Epithelial cell of umbilical artery (primary cell): ENCODE data around the gene SLC16A8. TPM values are rescaled to one million over a fixed set of nuclear protein-coding genes. Genes with fewer than 3 reads are reported as not detected.

Experiments used
- total RNA-seq: library from RNA; depleted of rRNA; stranded (reverse); fragments of >200 nt; gene quantifications from 2 replicates; pipeline ENCODE4 v1.2.3, GENCODE V29; 2014

SLC16A8 gene
- total RNA-seq: under 0.01 TPM in 1 of 2 replicates, not detected in the other

GRCh38 chr22:38083931-38084631, at the start of gene SLC16A8:
TSS of gene SLC16A8 (minus strand) at chr22:38084184. CDS start at chr22:38082873, 1,311 bp downstream.

GRCh38 chr22:38110008-38110862, 26.3 kb upstream of the SLC16A8 start, which contains the start of gene BAIAP2L2:
TSS of gene BAIAP2L2 (minus strand) at chr22:38110684. CDS start at chr22:38110525, 159 bp downstream.

GRCh38 chr22:38056969-38057891, 26.8 kb downstream of the SLC16A8 start, which contains the start of gene PICK1:
TSS of gene PICK1 (plus strand) at chr22:38057404. CDS start at chr22:38057810, 406 bp downstream.

Other genes with a start within 250 kb of the SLC16A8 start
- gene ANKRD54, start 239.8 kb downstream of the SLC16A8 start, total RNA-seq: 42.9 and 46.8 TPM in 2 replicates
- gene EIF3L, start 234.8 kb downstream of the SLC16A8 start, total RNA-seq: 173 and 313 TPM in 2 replicates
- gene MICALL1, start 177.9 kb downstream of the SLC16A8 start, total RNA-seq: 22.7 and 23.7 TPM in 2 replicates
- gene C22orf23, start 130.6 kb downstream of the SLC16A8 start, total RNA-seq: 0.32 TPM in 1 of 2 replicates, not detected in the other
- gene POLR2F, start 130.5 kb downstream of the SLC16A8 start, total RNA-seq: 46.0 and 78.0 TPM in 2 replicates
- not detected in 2 replicates for gene SOX10, start 99.6 kb downstream of the SLC16A8 start, total RNA-seq
- gene PICK1, start 26.8 kb downstream of the SLC16A8 start, total RNA-seq: 5.8 and 17.8 TPM in 2 replicates
- not detected in 2 replicates for gene BAIAP2L2, start 26.5 kb upstream of the SLC16A8 start, total RNA-seq
- gene PLA2G6, start 97.6 kb upstream of the SLC16A8 start, total RNA-seq: 1.9 and 9.4 TPM in 2 replicates
- 43.5 and 66.6 TPM in 2 replicates for gene MAFF, start 117.8 kb upstream of the SLC16A8 start, total RNA-seq
- 19.6 and 22.7 TPM in 2 replicates for gene TMEM184B, start 188.8 kb upstream of the SLC16A8 start, total RNA-seq
- 84.5 and 117 TPM in 2 replicates for gene CSNK1E, start 233.2 kb upstream of the SLC16A8 start, total RNA-seq